HepG2 (cell line): ENCODE measurements around the gene TMEM31. TPM values are rescaled to one million over a fixed set of nuclear protein-coding genes. Genes with fewer than 3 reads are reported as not detected.

Experiments used
- GATAD1 ChIP-seq: IDR thresholded peaks from 2 replicates; pipeline ENCODE4 v1.6.1; 2016; ENCODE audit warnings: missing genetic modification reagents, missing compliant biosample characterization
- HDAC6 ChIP-seq: fragments of 200-600 bp; sonication (generic); IDR thresholded peaks from 2 replicates; pipeline ENCODE4 v1.7.0; 2017; ENCODE audit warnings: mild to moderate bottlenecking, antibody characterized with exemption, low read length, low read depth
- IRF9 ChIP-seq: sonication (generic); formaldehyde crosslinking; IDR thresholded peaks from 2 replicates; pipeline ENCODE4 v1.8.0; 2022; ENCODE audit warnings: missing genetic modification reagents, mild to moderate bottlenecking, borderline replicate concordance
- MYC ChIP-seq: sonication (generic); formaldehyde crosslinking; IDR thresholded peaks from 2 replicates; pipeline ENCODE4 v1.9.0; 2021; ENCODE audit warnings: missing genetic modification reagents, borderline replicate concordance
- MYNN ChIP-seq: sonication (generic); formaldehyde crosslinking; IDR thresholded peaks from 2 replicates; pipeline ENCODE4 v1.4.0; 2020; ENCODE audit warnings: mild to moderate bottlenecking, low read depth, missing genetic modification reagents
- PTBP1 ChIP-seq: fragments of 200-400 bp; formaldehyde crosslinking; IDR thresholded peaks from 2 replicates; pipeline ENCODE4 v1.6.1; 2018; ENCODE audit warnings: low read length, low read depth; ENCODE audit not compliant: poor library complexity, severe bottlenecking
- SMARCC2 ChIP-seq: fragments of 450-650 bp; IDR thresholded peaks from 2 replicates; pipeline ENCODE4 v1.6.1; 2017; ENCODE audit warnings: antibody characterized with exemption, mild to moderate bottlenecking
- TBL1XR1 ChIP-seq: fragments of 150-350 bp; IDR thresholded peaks from 2 replicates; pipeline ENCODE4 v1.6.1; 2014; ENCODE audit warnings: borderline replicate concordance, low read length; ENCODE audit not compliant: partially characterized antibody
- ZBTB20 ChIP-seq: sonication (generic); formaldehyde crosslinking; IDR thresholded peaks from 2 replicates; pipeline ENCODE4 v1.8.1; 2023; ENCODE audit warnings: missing genetic modification reagents, low read depth, mild to moderate bottlenecking, borderline replicate concordance
- ZBTB39 ChIP-seq: sonication (generic); formaldehyde crosslinking; IDR thresholded peaks from 2 replicates; pipeline ENCODE4 v1.5.0; 2020; ENCODE audit warnings: missing genetic modification reagents
- ZBTB7B ChIP-seq: sonication (generic); formaldehyde crosslinking; IDR thresholded peaks from 2 replicates; pipeline ENCODE4 v1.4.0; 2020; ENCODE audit warnings: missing genetic modification reagents
- ZNF138 ChIP-seq: sonication (generic); formaldehyde crosslinking; IDR thresholded peaks from 2 replicates; pipeline ENCODE4 v1.5.0; 2020; ENCODE audit warnings: mild to moderate bottlenecking, low read depth, missing genetic modification reagents
- ZNF224 ChIP-seq: sonication (generic); formaldehyde crosslinking; IDR thresholded peaks from 2 replicates; pipeline ENCODE4 v1.5.0; 2020; ENCODE audit warnings: mild to moderate bottlenecking, missing genetic modification reagents
- ZNF260 ChIP-seq: sonication (generic); formaldehyde crosslinking; IDR thresholded peaks from 2 replicates; pipeline ENCODE4 v1.4.0; 2020; ENCODE audit warnings: missing genetic modification reagents, low read depth, mild to moderate bottlenecking, borderline replicate concordance
- ZNF563 ChIP-seq: sonication (generic); formaldehyde crosslinking; IDR thresholded peaks from 2 replicates; pipeline ENCODE4 v1.8.0; 2022; ENCODE audit warnings: mild to moderate bottlenecking, moderate library complexity, missing genetic modification reagents
- ZNF766 ChIP-seq: sonication (generic); formaldehyde crosslinking; IDR thresholded peaks from 2 replicates; pipeline ENCODE4 v1.5.0; 2020; ENCODE audit warnings: missing genetic modification reagents, borderline replicate concordance
- ZNF83 ChIP-seq: sonication (generic); formaldehyde crosslinking; IDR thresholded peaks from 2 replicates; pipeline ENCODE4 v1.4.0; 2020; ENCODE audit warnings: missing genetic modification reagents, mild to moderate bottlenecking, borderline replicate concordance
- ZNF878 ChIP-seq: sonication (generic); formaldehyde crosslinking; IDR thresholded peaks from 2 replicates; pipeline ENCODE4 v1.8.1; 2023; ENCODE audit warnings: mild to moderate bottlenecking, missing genetic modification reagents, moderate library complexity
- polyA plus RNA-seq, 8 experiments: library from polyadenylated mRNA; depleted of rRNA in 3 of 8; stranded (reverse) in 7 of 8; unstranded in 1 of 8; fragments of >200 nt; fragmentation: Illumina TruSeq in 4 of 8; extraction: Trizol in 4 of 8; gene quantifications; 2 replicates each; pipeline versions ENCODE4 v1.2.1 to v1.2.3, GENCODE V29; 2011 to 2016; ENCODE audit warnings: low read depth in 4 of 8, missing spikeins in 1 of 8, mixed read lengths in 1 of 8; ENCODE audit not compliant: insufficient read depth in 1 of 8
- total RNA-seq, 5 experiments: library from RNA; depleted of rRNA; stranded (reverse); fragments of >200 nt; fragmentation: Illumina TruSeq; extraction: Trizol; gene quantifications; 2 replicates each; pipeline ENCODE4 v1.2.3, GENCODE V29; 2016; ENCODE audit warnings: low read depth in 1 of 5
- TF ChIP-seq, protein P1 (sequence below): sonication (generic); formaldehyde crosslinking; IDR thresholded peaks from 2 replicates; pipeline ENCODE4 v1.4.0; 2020; ENCODE audit warnings: mild to moderate bottlenecking, missing genetic modification reagents
- TF ChIP-seq, protein P2 (sequence below): sonication (generic); formaldehyde crosslinking; IDR thresholded peaks from 2 replicates; pipeline ENCODE4 v1.8.0; 2022; ENCODE audit warnings: mild to moderate bottlenecking, missing genetic modification reagents

The TMEM31 gene
- total and polyA plus RNA-seq, 2 of the 13 experiments (the other 11 are each of a cell fraction or from before 2014, with no cell fraction given), result 0.16 TPM; not detected in 1

DNA sequence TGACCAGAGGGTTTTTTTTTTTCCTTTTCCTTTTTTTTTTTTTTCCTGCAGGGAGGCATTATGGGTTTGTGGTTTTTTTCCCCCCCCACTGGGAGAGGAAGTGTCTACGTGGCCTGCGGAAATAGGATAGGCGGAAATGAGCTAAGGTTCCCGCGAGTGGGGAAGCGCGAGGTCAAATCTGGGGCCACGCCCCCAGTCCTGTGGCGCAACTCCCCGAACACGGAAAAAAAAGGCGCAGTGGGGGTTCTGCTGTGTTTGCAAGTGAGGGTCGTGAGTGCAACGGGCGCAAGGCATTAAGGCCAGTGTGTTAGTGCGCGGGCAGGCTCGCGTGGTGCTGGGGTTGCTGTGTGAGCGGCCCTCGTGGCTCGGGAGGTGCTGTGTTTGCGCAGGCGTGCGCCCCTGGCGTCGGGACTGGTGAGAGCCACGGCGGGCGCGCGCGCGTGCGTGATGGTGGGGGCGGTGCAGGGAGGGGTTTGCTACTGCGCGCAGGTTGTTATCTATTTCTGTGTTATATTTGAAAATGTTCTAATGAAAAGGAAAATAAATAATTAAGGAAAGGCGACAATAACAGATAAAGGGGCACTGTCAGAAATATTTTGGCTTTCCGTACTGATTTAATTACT lies 23.5 kb upstream of the TMEM31 start (continued):
- TF ChIP-seq MYC (CRISPR knock-in tag), result peak; percentile 95
- TF ChIP-seq SMARCC2, result no peak
- peak; percentile 37 for TF ChIP-seq TBL1XR1
- TF ChIP-seq HDAC6, result no peak
- TF ChIP-seq ZNF138 (CRISPR knock-in tag), result peak; percentile 35; the same call in 1 of the 2 replicates
- TF ChIP-seq, protein P1, sequence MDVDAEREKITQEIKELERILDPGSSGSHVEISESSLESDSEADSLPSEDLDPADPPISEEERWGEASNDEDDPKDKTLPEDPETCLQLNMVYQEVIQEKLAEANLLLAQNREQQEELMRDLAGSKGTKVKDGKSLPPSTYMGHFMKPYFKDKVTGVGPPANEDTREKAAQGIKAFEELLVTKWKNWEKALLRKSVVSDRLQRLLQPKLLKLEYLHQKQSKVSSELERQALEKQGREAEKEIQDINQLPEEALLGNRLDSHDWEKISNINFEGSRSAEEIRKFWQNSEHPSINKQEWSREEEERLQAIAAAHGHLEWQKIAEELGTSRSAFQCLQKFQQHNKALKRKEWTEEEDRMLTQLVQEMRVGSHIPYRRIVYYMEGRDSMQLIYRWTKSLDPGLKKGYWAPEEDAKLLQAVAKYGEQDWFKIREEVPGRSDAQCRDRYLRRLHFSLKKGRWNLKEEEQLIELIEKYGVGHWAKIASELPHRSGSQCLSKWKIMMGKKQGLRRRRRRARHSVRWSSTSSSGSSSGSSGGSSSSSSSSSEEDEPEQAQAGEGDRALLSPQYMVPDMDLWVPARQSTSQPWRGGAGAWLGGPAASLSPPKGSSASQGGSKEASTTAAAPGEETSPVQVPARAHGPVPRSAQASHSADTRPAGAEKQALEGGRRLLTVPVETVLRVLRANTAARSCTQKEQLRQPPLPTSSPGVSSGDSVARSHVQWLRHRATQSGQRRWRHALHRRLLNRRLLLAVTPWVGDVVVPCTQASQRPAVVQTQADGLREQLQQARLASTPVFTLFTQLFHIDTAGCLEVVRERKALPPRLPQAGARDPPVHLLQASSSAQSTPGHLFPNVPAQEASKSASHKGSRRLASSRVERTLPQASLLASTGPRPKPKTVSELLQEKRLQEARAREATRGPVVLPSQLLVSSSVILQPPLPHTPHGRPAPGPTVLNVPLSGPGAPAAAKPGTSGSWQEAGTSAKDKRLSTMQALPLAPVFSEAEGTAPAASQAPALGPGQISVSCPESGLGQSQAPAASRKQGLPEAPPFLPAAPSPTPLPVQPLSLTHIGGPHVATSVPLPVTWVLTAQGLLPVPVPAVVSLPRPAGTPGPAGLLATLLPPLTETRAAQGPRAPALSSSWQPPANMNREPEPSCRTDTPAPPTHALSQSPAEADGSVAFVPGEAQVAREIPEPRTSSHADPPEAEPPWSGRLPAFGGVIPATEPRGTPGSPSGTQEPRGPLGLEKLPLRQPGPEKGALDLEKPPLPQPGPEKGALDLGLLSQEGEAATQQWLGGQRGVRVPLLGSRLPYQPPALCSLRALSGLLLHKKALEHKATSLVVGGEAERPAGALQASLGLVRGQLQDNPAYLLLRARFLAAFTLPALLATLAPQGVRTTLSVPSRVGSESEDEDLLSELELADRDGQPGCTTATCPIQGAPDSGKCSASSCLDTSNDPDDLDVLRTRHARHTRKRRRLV (CRISPR knock-in tag), result no peak
- TF ChIP-seq ZBTB20 (CRISPR knock-in tag), result 0 out of 2 replicates have a peak, but pooled peaks have one; percentile 26
- no peak for TF ChIP-seq ZBTB39 (CRISPR knock-in tag)
- no peak for TF ChIP-seq ZNF260 (CRISPR knock-in tag)
- TF ChIP-seq ZNF563 (CRISPR knock-in tag), result no peak
- no peak for TF ChIP-seq ZNF878
- no peak for TF ChIP-seq ZBTB7B (CRISPR knock-in tag)
- no peak for TF ChIP-seq ZNF83 (CRISPR knock-in tag)
- TF ChIP-seq, protein P2, sequence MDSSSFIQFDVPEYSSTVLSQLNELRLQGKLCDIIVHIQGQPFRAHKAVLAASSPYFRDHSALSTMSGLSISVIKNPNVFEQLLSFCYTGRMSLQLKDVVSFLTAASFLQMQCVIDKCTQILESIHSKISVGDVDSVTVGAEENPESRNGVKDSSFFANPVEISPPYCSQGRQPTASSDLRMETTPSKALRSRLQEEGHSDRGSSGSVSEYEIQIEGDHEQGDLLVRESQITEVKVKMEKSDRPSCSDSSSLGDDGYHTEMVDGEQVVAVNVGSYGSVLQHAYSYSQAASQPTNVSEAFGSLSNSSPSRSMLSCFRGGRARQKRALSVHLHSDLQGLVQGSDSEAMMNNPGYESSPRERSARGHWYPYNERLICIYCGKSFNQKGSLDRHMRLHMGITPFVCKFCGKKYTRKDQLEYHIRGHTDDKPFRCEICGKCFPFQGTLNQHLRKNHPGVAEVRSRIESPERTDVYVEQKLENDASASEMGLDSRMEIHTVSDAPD, result no peak
- 0 out of 2 replicates have a peak, but pooled peaks have one; percentile 37 for TF ChIP-seq IRF9 (CRISPR knock-in tag)
- no peak for TF ChIP-seq MYNN (CRISPR knock-in tag)
- no peak for TF ChIP-seq PTBP1
- TF ChIP-seq GATAD1 (CRISPR knock-in tag), result peak; percentile 16; the same call in 1 of the 2 replicates
- TF ChIP-seq ZNF224, result no peak
- TF ChIP-seq ZNF766 (CRISPR knock-in tag), result no peak
